GM21529 (cell line): Measurements from ENCODE around the gene PKIB.
A peak's percentile ranks its signal among the peaks of the same experiment; 100 is the strongest.
"Not testable (repeated sequence)": the region's sequence is repeated elsewhere in the genome, so short reads cannot be mapped to it uniquely, and the experiment has no call there.

Source experiments
- ATAC-seq: cut with Tn5 transposase; IDR thresholded peaks from one replicate; pipeline ENCODE4 v1.9.1; 2021; ENCODE audit not compliant: unreplicated experiment

Gene PKIB

GRCh38 chr6:122740091-122740490, 129.9 kb downstream of the PKIB start:
- ATAC-seq: no peak

GRCh38 chr6:122740936-122741335, 130.7 kb downstream of the PKIB start:
- ATAC-seq: no peak

GRCh38 chr6:122744247-122744646, 134.0 kb downstream of the PKIB start:
- ATAC-seq: not testable (repeated sequence)

GRCh38 chr6:122744856-122745255, 134.7 kb downstream of the PKIB start:
- ATAC-seq: not testable (repeated sequence)

GRCh38 chr6:122746688-122747087, 136.5 kb downstream of the PKIB start:
- no peak for ATAC-seq

- ATAC-seq: no peak
These were observed 137.4 kb downstream of the PKIB start for GRCh38 chr6:122747573-122747972.

GRCh38 chr6:122748945-122749344, 138.7 kb downstream of the PKIB start:
- not testable (repeated sequence) for ATAC-seq

- ATAC-seq: no peak
These were observed 139.3 kb downstream of the PKIB start for GRCh38 chr6:122749451-122750050.

GRCh38 chr6:122751326-122751725, 141.1 kb downstream of the PKIB start:
- ATAC-seq: peak; percentile 83

- no peak for ATAC-seq
These were observed 142.3 kb downstream of the PKIB start for GRCh38 chr6:122752459-122752858.

GRCh38 chr6:122753000-122753687, 142.9 kb downstream of the PKIB start:
- no peak for ATAC-seq

GRCh38 chr6:122753688-122754056, 143.5 kb downstream of the PKIB start:
- ATAC-seq: no peak

- ATAC-seq: no peak
These were observed 144.1 kb downstream of the PKIB start for GRCh38 chr6:122754191-122754731.

GRCh38 chr6:122755901-122756300, 145.7 kb downstream of the PKIB start:
- ATAC-seq: no peak

- ATAC-seq: peak; percentile 99
These were observed 148.7 kb downstream of the PKIB start for GRCh38 chr6:122758927-122759334.

- no peak for ATAC-seq
These were observed 150.1 kb downstream of the PKIB start for GRCh38 chr6:122760330-122760729.

- ATAC-seq: no peak
These were observed 156.1 kb downstream of the PKIB start for GRCh38 chr6:122766256-122766655.

GRCh38 chr6:122770835-122771601, 160.8 kb downstream of the PKIB start:
- no peak for ATAC-seq

- ATAC-seq: no peak
These were observed 162.7 kb downstream of the PKIB start for GRCh38 chr6:122772724-122773415.
